ENCODE measurements around the gene ODAD2. TPM values are rescaled to one million over a fixed set of nuclear protein-coding genes. Genes with fewer than 3 reads are reported as not detected.

ODAD2 gene
- total RNA-seq, 1 experiment from 2014 or later: not detected

DNA sequence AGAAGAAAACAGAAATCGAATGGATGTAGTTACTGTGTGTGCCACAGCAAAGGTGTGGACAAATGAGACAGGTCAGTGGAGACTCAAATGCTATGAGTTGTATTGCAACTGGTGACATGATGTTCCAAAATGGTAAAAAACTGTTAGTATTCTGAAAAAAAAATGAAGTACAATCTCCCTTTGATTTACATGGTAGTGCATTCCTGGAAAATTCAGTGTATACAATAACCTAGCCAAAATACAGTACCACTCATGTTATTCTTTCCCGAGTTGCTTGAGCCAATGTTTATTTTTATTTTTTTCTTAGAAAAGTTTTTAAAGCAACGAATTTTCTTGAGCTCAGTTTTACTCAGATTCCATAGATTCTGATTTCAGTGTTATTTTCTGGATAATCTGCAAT, 47.7 kb upstream of the ODAD2 start:
- ChIA-PET POLR2A (no interaction called here), CTCF (no interaction called here)
- TF ChIP-seq, protein P1, sequence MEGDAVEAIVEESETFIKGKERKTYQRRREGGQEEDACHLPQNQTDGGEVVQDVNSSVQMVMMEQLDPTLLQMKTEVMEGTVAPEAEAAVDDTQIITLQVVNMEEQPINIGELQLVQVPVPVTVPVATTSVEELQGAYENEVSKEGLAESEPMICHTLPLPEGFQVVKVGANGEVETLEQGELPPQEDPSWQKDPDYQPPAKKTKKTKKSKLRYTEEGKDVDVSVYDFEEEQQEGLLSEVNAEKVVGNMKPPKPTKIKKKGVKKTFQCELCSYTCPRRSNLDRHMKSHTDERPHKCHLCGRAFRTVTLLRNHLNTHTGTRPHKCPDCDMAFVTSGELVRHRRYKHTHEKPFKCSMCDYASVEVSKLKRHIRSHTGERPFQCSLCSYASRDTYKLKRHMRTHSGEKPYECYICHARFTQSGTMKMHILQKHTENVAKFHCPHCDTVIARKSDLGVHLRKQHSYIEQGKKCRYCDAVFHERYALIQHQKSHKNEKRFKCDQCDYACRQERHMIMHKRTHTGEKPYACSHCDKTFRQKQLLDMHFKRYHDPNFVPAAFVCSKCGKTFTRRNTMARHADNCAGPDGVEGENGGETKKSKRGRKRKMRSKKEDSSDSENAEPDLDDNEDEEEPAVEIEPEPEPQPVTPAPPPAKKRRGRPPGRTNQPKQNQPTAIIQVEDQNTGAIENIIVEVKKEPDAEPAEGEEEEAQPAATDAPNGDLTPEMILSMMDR (IDR thresholded peaks at IDR 0.05): no peak
- TF ChIP-seq POLR2AphosphoS5 (IDR thresholded peaks at IDR 0.05; ENCODE audit: low read depth, low read length) (no peak), SIN3A (IDR thresholded peaks at IDR 0.05; ENCODE audit: borderline replicate concordance, insufficient read depth, low read depth, low read length) (no peak), TCF7L2 (IDR thresholded peaks at IDR 0.05; ENCODE audit: low read depth, low read length) (no peak)
- TF ChIP-seq, protein P2, sequence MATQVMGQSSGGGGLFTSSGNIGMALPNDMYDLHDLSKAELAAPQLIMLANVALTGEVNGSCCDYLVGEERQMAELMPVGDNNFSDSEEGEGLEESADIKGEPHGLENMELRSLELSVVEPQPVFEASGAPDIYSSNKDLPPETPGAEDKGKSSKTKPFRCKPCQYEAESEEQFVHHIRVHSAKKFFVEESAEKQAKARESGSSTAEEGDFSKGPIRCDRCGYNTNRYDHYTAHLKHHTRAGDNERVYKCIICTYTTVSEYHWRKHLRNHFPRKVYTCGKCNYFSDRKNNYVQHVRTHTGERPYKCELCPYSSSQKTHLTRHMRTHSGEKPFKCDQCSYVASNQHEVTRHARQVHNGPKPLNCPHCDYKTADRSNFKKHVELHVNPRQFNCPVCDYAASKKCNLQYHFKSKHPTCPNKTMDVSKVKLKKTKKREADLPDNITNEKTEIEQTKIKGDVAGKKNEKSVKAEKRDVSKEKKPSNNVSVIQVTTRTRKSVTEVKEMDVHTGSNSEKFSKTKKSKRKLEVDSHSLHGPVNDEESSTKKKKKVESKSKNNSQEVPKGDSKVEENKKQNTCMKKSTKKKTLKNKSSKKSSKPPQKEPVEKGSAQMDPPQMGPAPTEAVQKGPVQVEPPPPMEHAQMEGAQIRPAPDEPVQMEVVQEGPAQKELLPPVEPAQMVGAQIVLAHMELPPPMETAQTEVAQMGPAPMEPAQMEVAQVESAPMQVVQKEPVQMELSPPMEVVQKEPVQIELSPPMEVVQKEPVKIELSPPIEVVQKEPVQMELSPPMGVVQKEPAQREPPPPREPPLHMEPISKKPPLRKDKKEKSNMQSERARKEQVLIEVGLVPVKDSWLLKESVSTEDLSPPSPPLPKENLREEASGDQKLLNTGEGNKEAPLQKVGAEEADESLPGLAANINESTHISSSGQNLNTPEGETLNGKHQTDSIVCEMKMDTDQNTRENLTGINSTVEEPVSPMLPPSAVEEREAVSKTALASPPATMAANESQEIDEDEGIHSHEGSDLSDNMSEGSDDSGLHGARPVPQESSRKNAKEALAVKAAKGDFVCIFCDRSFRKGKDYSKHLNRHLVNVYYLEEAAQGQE (IDR thresholded peaks at IDR 0.05; ENCODE audit: insufficient read depth in 1 of 2, low read depth in 2 of 2, low read length in 1 of 2): no peak
- no peaks in the 10 kb centered on the region for H3K4me1 ChIP-seq (ENCODE audit: control insufficient read depth, insufficient read depth, low read length)
- in situ Hi-C loops (cut with HindIII; ENCODE audit: low pct_unique_long_range_greater_than_20kb, low sequenced_read_pairs): no loop called here
- no peaks in the 10 kb centered on the region for H3K9me3 ChIP-seq (ENCODE audit: control insufficient read depth, insufficient read depth, low read depth, low read length)
- DNase-seq (ENCODE audit: low read depth, low spot score): no peak
- ATAC-seq: no peak
- H3K36me3 ChIP-seq (ENCODE audit: control insufficient read depth, insufficient read depth, low read length): no peaks in the 10 kb centered on the region
- no peaks in the 10 kb centered on the region for H3K27me3 ChIP-seq (ENCODE audit: control insufficient read depth, insufficient read depth, low read length)
- no TSS peak for BruUV-seq (replicated peaks)
- no peak overlapping the region for H3K27ac ChIP-seq (ENCODE audit: low read length)
- no peak overlapping the region for H3K4me3 ChIP-seq (ENCODE audit: low read depth in 2 of 2, low read length in 2 of 2)
- intact Hi-C loops (cut with micrococcal nuclease; ENCODE audit: unreplicated experiment): no loop called here

DNA sequence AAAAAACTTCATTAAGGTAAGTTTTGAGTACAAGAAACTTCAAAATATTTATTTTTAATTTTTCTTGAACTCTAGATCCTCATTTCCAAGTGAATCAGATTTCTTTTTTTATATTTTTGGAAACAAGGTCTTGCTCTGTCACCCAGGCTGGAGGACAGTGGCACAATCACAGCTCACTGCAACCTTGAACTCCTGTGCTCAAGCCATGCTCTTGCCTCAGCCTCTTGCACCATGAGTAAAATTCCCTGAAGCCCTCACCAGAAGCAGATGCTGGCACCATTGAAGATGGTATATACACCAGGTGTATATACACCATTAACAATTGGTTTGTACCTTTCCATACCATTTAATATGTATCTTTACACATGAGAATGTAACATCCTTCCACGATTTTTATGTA, 45.1 kb upstream of the ODAD2 start:
- TF ChIP-seq, protein P2 (IDR thresholded peaks at IDR 0.05; ENCODE audit: insufficient read depth in 1 of 2, low read depth in 2 of 2, low read length in 1 of 2): no peak
- TF ChIP-seq, protein P1 (IDR thresholded peaks at IDR 0.05): no peak
- TF ChIP-seq SIN3A (IDR thresholded peaks at IDR 0.05; ENCODE audit: borderline replicate concordance, insufficient read depth, low read depth, low read length): no peak
- no peak for TF ChIP-seq POLR2AphosphoS5 (IDR thresholded peaks at IDR 0.05; ENCODE audit: low read depth, low read length)
- no peak for TF ChIP-seq TCF7L2 (IDR thresholded peaks at IDR 0.05; ENCODE audit: low read depth, low read length)
- Histone ChIP-seq H3K4me1 (ENCODE audit: control insufficient read depth, insufficient read depth, low read length) (no peaks in the 10 kb centered on the region), H3K27me3 (ENCODE audit: control insufficient read depth, insufficient read depth, low read length) (no peaks in the 10 kb centered on the region), H3K4me3 (ENCODE audit: low read depth in 2 of 2, low read length in 2 of 2) (no peak overlapping the region), H3K27ac (ENCODE audit: low read length) (no peak overlapping the region), H3K9me3 (ENCODE audit: control insufficient read depth, insufficient read depth, low read depth, low read length) (no peaks in the 10 kb centered on the region), H3K36me3 (ENCODE audit: control insufficient read depth, insufficient read depth, low read length) (no peaks in the 10 kb centered on the region)
- BruUV-seq (replicated peaks): no TSS peak
- DNase-seq (ENCODE audit: low read depth, low spot score): no peak
- intact Hi-C loops (cut with micrococcal nuclease; ENCODE audit: unreplicated experiment) (no loop called here), in situ Hi-C loops (cut with HindIII; ENCODE audit: low pct_unique_long_range_greater_than_20kb, low sequenced_read_pairs) (no loop called here)
- POLR2A ChIA-PET: no interaction called here
- no peak for ATAC-seq
- CTCF ChIA-PET: no interaction called here
